Fibroblast of lung (primary cell): Measurements from ENCODE around the gene SNRK. TPM values are rescaled to one million over a fixed set of nuclear protein-coding genes. Genes with fewer than 3 reads are reported as not detected.

Source experiments
- DNase-seq, 2 donors: peaks; one replicate each; pipeline versions ENCODE4 v3.0.0 to v3.0.0-alpha.2; 2010; ENCODE audit warnings: low read depth in 2 of 2
- H2AFZ ChIP-seq: 2 replicates; pipeline ENCODE4 v1.5.1; 2012; ENCODE audit warnings: low read length, control low read depth, inconsistent platforms
- H3K27ac ChIP-seq: 2 replicates; pipeline ENCODE4 v1.5.1; 2011; ENCODE audit warnings: low read length, control low read depth; ENCODE audit not compliant: insufficient read depth
- H3K27me3 ChIP-seq: 2 replicates; pipeline ENCODE4 v1.5.1; 2011; ENCODE audit warnings: mild to moderate bottlenecking, low read length; ENCODE audit not compliant: control insufficient read depth, insufficient read depth
- H3K36me3 ChIP-seq: 2 replicates; pipeline ENCODE4 v1.5.1; 2011; ENCODE audit warnings: low read length; ENCODE audit not compliant: control insufficient read depth, insufficient read depth
- H3K4me1 ChIP-seq: 2 replicates; pipeline ENCODE4 v1.5.1; 2011; ENCODE audit warnings: low read length; ENCODE audit not compliant: control insufficient read depth, insufficient read depth; ENCODE audit errors: extremely low read depth
- H3K4me2 ChIP-seq: 2 replicates; pipeline ENCODE4 v1.5.1; 2011; ENCODE audit warnings: low read length, control low read depth; ENCODE audit not compliant: insufficient read depth; ENCODE audit errors: extremely low read depth
- H3K4me3 ChIP-seq, 4 experiments: fragments of 200-600 bp in 1 of 4; sonication (generic) in 1 of 4; replicated peaks in 1 of 4; 2 replicates each; pipeline ENCODE4 v1.5.1; 2011 to 2016; ENCODE audit warnings: low read length in 4 of 4, low read depth in 3 of 4, mild to moderate bottlenecking in 3 of 4, control low read depth in 2 of 4, inconsistent platforms in 1 of 4, mixed read lengths in 1 of 4; ENCODE audit not compliant: insufficient read depth in 1 of 4; ENCODE audit errors: control extremely low read depth in 1 of 4
- H3K79me2 ChIP-seq: 2 replicates; pipeline ENCODE4 v1.5.1; 2012; ENCODE audit warnings: mild to moderate bottlenecking, low read length, inconsistent platforms; ENCODE audit not compliant: control insufficient read depth, insufficient read depth
- H3K9ac ChIP-seq: 2 replicates; pipeline ENCODE4 v1.5.1; 2011; ENCODE audit warnings: mild to moderate bottlenecking, low read length, control low read depth; ENCODE audit not compliant: insufficient read depth
- H3K9me3 ChIP-seq: 2 replicates; pipeline ENCODE4 v1.5.1; 2012; ENCODE audit warnings: low read depth, low read length; ENCODE audit not compliant: control insufficient read depth, insufficient read depth
- H4K20me1 ChIP-seq: 2 replicates; pipeline ENCODE4 v1.5.1; 2011; ENCODE audit warnings: low read length; ENCODE audit not compliant: control insufficient read depth, insufficient read depth; ENCODE audit errors: extremely low read depth
- EZH2 ChIP-seq: IDR thresholded peaks from 2 replicates; pipeline ENCODE4 v1.5.1; 2012; ENCODE audit warnings: low read length, control low read depth, mild to moderate bottlenecking; ENCODE audit errors: missing control alignments
- polyA plus RNA-seq, 2 donors: library from polyadenylated mRNA; depleted of rRNA in 1 of 2; stranded (reverse) in 1 of 2; unstranded in 1 of 2; fragments of >200 nt; gene quantifications; 2 replicates each; pipeline ENCODE4 v1.2.1, GENCODE V29; 2011 to 2012; ENCODE audit warnings: missing spikeins in 1 of 2
- total RNA-seq: library from RNA; depleted of rRNA; stranded (reverse); fragments of >200 nt; gene quantifications from 2 replicates; pipeline ENCODE4 v1.2.1, GENCODE V29; 2014
- TF ChIP-seq, protein P1 (sequence below), 2 donors: IDR thresholded peaks in 1 of 2; conservative IDR thresholded peaks in 1 of 2; 1 replicate in 1 of 2; 2 replicates in 1 of 2; pipeline ENCODE4 v1.5.1; 2011 to 2012; ENCODE audit warnings: low read length in 2 of 2, control low read depth in 1 of 2, inconsistent platforms in 1 of 2, low read depth in 1 of 2, mild to moderate bottlenecking in 1 of 2

SNRK gene
- total and polyA plus RNA-seq, 2 donors (not counting 1 experiment from before 2014, with no cell fraction given), result 11.9 to 22.6 TPM

DNA sequence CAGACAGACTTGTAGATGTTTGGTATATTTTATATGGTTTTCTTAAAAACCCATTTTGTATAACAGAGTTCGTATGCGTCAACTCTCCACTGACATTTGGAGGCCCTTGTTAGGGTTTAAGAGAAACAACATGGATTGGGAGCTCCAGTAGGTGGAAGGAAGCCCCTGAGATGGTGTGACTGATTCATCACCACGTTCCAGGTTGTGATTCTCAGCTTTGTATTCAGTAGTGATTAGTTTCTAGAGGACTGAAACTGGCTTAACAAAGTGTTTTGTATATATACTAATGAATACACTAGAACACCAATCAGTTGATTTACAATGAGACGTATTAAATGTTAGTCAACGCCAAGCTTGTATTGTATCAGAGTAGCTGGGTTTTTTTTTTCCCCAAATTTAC, 33.9 kb downstream of the SNRK start:
- no peak overlapping the region for H3K4me2 ChIP-seq
- H3K9ac ChIP-seq, result no peak overlapping the region
- no peaks in the 10 kb centered on the region for H3K9me3 ChIP-seq
- no peaks in the 10 kb centered on the region for H4K20me1 ChIP-seq
- H3K36me3 ChIP-seq, result no peaks in the 10 kb centered on the region
- no peak overlapping the region for H3K27ac ChIP-seq
- no peak overlapping the region for H2AFZ ChIP-seq
- no peak overlapping the region for H3K4me3 ChIP-seq
- TF ChIP-seq, protein P1, sequence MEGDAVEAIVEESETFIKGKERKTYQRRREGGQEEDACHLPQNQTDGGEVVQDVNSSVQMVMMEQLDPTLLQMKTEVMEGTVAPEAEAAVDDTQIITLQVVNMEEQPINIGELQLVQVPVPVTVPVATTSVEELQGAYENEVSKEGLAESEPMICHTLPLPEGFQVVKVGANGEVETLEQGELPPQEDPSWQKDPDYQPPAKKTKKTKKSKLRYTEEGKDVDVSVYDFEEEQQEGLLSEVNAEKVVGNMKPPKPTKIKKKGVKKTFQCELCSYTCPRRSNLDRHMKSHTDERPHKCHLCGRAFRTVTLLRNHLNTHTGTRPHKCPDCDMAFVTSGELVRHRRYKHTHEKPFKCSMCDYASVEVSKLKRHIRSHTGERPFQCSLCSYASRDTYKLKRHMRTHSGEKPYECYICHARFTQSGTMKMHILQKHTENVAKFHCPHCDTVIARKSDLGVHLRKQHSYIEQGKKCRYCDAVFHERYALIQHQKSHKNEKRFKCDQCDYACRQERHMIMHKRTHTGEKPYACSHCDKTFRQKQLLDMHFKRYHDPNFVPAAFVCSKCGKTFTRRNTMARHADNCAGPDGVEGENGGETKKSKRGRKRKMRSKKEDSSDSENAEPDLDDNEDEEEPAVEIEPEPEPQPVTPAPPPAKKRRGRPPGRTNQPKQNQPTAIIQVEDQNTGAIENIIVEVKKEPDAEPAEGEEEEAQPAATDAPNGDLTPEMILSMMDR (conservative IDR thresholded peaks at IDR 0.05 in 1 of 2, IDR thresholded peaks at IDR 0.05 in 1 of 2; ENCODE audit: low read depth in 1 of 2, low read length in 2 of 2), result no peak
- TF ChIP-seq EZH2, result no peak
- H3K4me1 ChIP-seq, result peaks cover 11% of the 10 kb centered on the region
- peaks cover 5% of the 10 kb centered on the region for H3K79me2 ChIP-seq
- H3K27me3 ChIP-seq, result no peaks in the 10 kb centered on the region
- no peak for DNase-seq

DNA sequence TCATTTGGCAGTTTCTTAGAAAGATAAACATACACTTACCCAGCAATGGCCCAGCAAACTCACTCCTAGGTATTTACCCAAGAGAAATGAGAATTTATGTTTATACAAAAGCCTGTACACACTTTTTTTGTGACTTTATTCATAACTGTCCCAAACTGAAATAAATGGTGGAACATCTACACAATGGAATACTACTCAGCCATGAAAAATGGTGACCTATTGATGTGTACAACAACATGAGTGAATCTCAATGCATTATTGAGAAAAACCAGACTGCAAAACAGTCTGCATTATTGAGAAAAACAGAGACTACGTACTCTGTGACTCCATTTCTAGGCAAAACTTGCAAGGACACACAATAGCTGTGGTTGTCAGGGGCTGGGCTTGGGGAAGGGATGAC, 37.2 kb downstream of the SNRK start:
- Histone ChIP-seq H3K9ac (no peak overlapping the region), H3K79me2 (peaks cover 7% of the 10 kb centered on the region), H4K20me1 (no peaks in the 10 kb centered on the region), H3K9me3 (no peaks in the 10 kb centered on the region), H3K4me2 (no peak overlapping the region), H3K27me3 (no peaks in the 10 kb centered on the region), H3K36me3 (no peaks in the 10 kb centered on the region), H2AFZ (no peak overlapping the region), H3K27ac (no peak overlapping the region), H3K4me1 (peaks cover 3% of the 10 kb centered on the region), H3K4me3 (no peak overlapping the region)
- TF ChIP-seq EZH2, result no peak
- TF ChIP-seq, protein P1 (conservative IDR thresholded peaks at IDR 0.05 in 1 of 2, IDR thresholded peaks at IDR 0.05 in 1 of 2; ENCODE audit: low read depth in 1 of 2, low read length in 2 of 2), result no peak
- no peak for DNase-seq

DNA sequence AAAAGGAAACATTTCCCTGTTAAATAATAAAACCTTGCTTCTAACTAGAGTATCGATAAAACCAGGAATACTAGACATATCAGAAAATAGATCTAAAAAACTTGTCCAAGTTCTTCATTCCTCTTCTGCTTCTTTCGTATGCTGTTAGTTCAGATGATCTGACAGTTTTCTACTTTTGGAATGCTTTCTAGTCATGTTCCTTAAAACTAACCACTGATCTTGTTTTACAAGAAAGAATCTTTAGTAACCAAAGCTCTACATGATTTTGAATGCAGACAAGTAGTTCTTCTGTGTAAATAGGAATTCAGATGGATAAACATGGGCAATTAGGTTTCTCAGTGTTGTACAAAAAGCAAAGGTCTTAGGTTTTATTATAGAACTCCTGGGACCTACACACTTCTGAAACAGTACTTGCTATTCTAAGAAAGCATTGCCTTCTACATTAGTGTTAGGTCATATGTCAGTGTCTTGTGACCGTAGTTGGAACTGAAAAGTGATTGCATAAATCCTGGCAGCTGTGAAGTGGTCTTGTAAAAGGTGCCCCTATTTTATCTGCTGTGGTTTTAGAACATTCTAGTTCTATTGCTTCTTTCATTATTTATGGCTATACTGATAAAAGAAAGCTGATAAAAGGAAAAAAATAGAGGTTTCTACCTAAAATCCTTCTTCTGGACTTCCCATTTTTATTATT, 40.7 kb downstream of the SNRK start:
- Histone ChIP-seq H2AFZ (no peak overlapping the region), H3K4me3 (no peak overlapping the region), H3K9me3 (no peaks in the 10 kb centered on the region), H3K79me2 (peaks cover 9% of the 10 kb centered on the region), H3K4me1 (no peaks in the 10 kb centered on the region), H3K27me3 (no peaks in the 10 kb centered on the region), H3K36me3 (no peaks in the 10 kb centered on the region), H3K4me2 (no peak overlapping the region), H4K20me1 (no peaks in the 10 kb centered on the region), H3K9ac (no peak overlapping the region), H3K27ac (no peak overlapping the region)
- peak; percentile 69 to 74 for DNase-seq
- TF ChIP-seq EZH2, result no peak
- TF ChIP-seq, protein P1 (conservative IDR thresholded peaks at IDR 0.05 in 1 of 2, IDR thresholded peaks at IDR 0.05 in 1 of 2; ENCODE audit: low read depth in 1 of 2, low read length in 2 of 2), result no peak
